Ascending aorta (tissue), 2 donors: ENCODE data around the gene FKRP. TPM values are rescaled to one million over a fixed set of nuclear protein-coding genes. Genes with fewer than 3 reads are reported as not detected.
A peak's percentile ranks its signal among the peaks of the same experiment; 100 is the strongest.
"Not testable (repeated sequence)": the region's sequence is repeated elsewhere in the genome, so short reads cannot be mapped to it uniquely, and the experiment has no call there.

Experiments
- DNase-seq, 2 donors: peaks; one replicate each; pipeline ENCODE4 v3.0.0-alpha.2; 2019; ENCODE audit warnings: low spot score in 2 of 2
- H3K27ac ChIP-seq, 2 donors: fragments of 200-600 bp; sonication (generic); one replicate each; pipeline ENCODE4 v1.5.1; 2016 to 2017; ENCODE audit warnings: mild to moderate bottlenecking in 1 of 2
- H3K27me3 ChIP-seq: fragments of 200-600 bp; sonication (generic); one replicate; pipeline ENCODE4 v1.5.1; 2017
- H3K36me3 ChIP-seq, 2 donors: fragments of 200-600 bp; sonication (generic); one replicate each; pipeline ENCODE4 v1.5.1; 2016
- H3K4me1 ChIP-seq, 2 donors: fragments of 200-600 bp; sonication (generic); one replicate each; pipeline ENCODE4 v1.5.1; 2016 to 2017; ENCODE audit warnings: mild to moderate bottlenecking in 1 of 2
- H3K4me3 ChIP-seq, 2 donors: fragments of 200-600 bp; sonication (generic); one replicate each; pipeline ENCODE4 v1.5.1; 2016 to 2017; ENCODE audit warnings: mild to moderate bottlenecking in 1 of 2
- H3K9me3 ChIP-seq, 2 donors: fragments of 200-600 bp; sonication (generic); one replicate each; pipeline ENCODE4 v1.5.1; 2016
- intact Hi-C: fragments of 100-400 bp; cut with DNase I; formaldehyde crosslinking; loops from one replicate; pipeline ENCODE4 v1.15.1; 2023
- total RNA-seq: library from RNA; depleted of rRNA; stranded (reverse); fragments of >200 nt; gene quantifications from one replicate; pipeline ENCODE4 v1.1.0, GENCODE V29; 2016
- TF ChIP-seq, protein P1 (sequence below), 3 experiments: fragments of 200-600 bp in 2 of 3; fragments of 450-650 bp in 1 of 3; sonication (generic) in 2 of 3; IDR thresholded peaks; one replicate each; pipeline ENCODE4 v1.5.1; 2016 to 2019; ENCODE audit warnings: antibody characterized with exemption in 3 of 3, mild to moderate bottlenecking in 1 of 3, moderate library complexity in 1 of 3

The FKRP gene
- total RNA-seq, 1 donor from 2014 or later, result 11.8 TPM

GRCh38 chr19:46764817-46765291 lies 19.0 kb downstream of the FKRP start:
- no peaks in the 10 kb centered on the region for H3K9me3 ChIP-seq
- no peaks in the 10 kb centered on the region for H3K36me3 ChIP-seq
- TF ChIP-seq, protein P1, sequence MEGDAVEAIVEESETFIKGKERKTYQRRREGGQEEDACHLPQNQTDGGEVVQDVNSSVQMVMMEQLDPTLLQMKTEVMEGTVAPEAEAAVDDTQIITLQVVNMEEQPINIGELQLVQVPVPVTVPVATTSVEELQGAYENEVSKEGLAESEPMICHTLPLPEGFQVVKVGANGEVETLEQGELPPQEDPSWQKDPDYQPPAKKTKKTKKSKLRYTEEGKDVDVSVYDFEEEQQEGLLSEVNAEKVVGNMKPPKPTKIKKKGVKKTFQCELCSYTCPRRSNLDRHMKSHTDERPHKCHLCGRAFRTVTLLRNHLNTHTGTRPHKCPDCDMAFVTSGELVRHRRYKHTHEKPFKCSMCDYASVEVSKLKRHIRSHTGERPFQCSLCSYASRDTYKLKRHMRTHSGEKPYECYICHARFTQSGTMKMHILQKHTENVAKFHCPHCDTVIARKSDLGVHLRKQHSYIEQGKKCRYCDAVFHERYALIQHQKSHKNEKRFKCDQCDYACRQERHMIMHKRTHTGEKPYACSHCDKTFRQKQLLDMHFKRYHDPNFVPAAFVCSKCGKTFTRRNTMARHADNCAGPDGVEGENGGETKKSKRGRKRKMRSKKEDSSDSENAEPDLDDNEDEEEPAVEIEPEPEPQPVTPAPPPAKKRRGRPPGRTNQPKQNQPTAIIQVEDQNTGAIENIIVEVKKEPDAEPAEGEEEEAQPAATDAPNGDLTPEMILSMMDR (IDR thresholded peaks at IDR 0.05), result no peak
- no peak for DNase-seq
- intact Hi-C loops, result no loop called here
- H3K4me1 ChIP-seq, result no peaks in the 10 kb centered on the region
- H3K27ac ChIP-seq, result no peak overlapping the region
- no peaks in the 10 kb centered on the region for H3K27me3 ChIP-seq
- no peak overlapping the region for H3K4me3 ChIP-seq

DNA sequence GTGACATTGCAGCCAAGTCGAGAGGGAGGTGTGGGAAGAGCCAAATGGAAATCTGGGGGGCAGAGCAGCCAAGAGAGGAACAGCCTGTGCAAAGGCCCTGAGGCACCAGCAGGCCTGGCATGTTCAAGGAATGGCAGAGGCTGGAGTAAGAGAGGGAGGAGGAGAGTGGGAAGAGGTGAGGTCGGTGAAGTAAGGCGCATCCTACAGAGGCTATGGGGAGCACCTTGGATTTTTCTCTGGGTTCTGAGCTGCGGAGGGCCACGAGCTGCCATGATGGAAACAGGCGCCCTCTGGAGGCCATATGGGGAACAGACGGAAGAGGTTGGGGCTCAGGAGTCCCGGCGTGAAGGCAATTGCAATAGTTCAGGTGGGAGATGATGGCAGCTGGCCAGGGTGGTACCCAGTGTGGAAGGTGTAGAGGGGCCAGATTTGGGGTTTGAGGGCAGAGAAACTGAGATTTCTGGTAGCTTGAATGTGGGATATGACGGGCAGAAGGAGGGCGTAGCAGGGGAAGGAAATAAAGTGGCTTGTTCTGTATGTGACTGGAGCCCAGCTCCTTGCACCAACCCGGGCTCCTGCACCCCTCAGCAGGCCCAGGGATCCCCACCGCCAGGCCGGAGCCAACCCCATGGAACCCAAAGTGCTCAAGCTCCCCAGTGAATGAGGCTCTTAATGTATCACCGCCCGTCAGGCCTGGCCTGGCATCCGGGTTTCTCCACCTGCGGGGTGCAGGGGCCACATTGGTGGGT lies 20.9 kb downstream of the FKRP start:
- intact Hi-C loops, result no loop called here
- H3K36me3 ChIP-seq, result no peaks in the 10 kb centered on the region
- no peaks in the 10 kb centered on the region for H3K9me3 ChIP-seq
- H3K27me3 ChIP-seq, result no peaks in the 10 kb centered on the region
- no peak overlapping the region for H3K27ac ChIP-seq
- no peak overlapping the region for H3K4me3 ChIP-seq
- H3K4me1 ChIP-seq, result no peaks in the 10 kb centered on the region
- no peak for DNase-seq
- TF ChIP-seq, protein P1 (IDR thresholded peaks at IDR 0.05), result peak in 2 of 3 experiments; percentile 53 to 59

DNA sequence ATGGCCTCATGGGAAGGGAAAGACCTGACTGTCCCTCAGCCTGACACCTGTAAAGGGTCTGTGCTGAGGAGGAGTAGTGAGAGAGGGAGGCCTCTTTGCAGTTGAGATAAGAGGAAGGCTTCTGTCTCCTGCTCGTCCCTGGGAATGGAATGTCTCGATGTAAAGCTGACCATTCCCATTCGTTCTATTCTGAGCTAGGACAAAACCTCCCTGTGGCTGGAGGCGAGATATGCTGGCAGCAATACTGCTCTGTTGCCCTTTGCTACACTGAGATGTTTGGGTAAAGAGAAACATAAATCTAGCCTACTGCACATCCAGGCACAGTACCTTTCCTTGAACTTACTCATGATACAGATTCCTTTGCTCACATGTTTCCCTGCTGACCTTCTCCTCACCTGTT lies 22.9 kb downstream of the FKRP start:
- H3K9me3 ChIP-seq, H3K36me3 ChIP-seq, H3K4me1 ChIP-seq, DNase-seq, intact Hi-C loops, H3K4me3 ChIP-seq, H3K27ac ChIP-seq, H3K27me3 ChIP-seq: not testable (repeated sequence)

GRCh38 chr19:46772170-46773017 lies 26.5 kb downstream of the FKRP start:
- H3K27ac ChIP-seq, result no peak overlapping the region
- no peak overlapping the region for H3K4me3 ChIP-seq
- DNase-seq, result no peak
- peaks cover 8 to 21% of the 10 kb centered on the region in 2 donors for H3K36me3 ChIP-seq
- H3K9me3 ChIP-seq, result no peaks in the 10 kb centered on the region
- H3K27me3 ChIP-seq, result no peaks in the 10 kb centered on the region
- TF ChIP-seq, protein P1 (IDR thresholded peaks at IDR 0.05), result no peak
- H3K4me1 ChIP-seq, result no peaks in the 10 kb centered on the region
- intact Hi-C loops, result no loop called here

- intact Hi-C loops, result no loop called here
- Histone ChIP-seq H3K27me3 (no peaks in the 10 kb centered on the region), H3K27ac (no peak overlapping the region), H3K4me3 (no peak overlapping the region), H3K4me1 (no peaks in the 10 kb centered on the region), H3K9me3 (no peaks in the 10 kb centered on the region), H3K36me3 (peaks cover 12 to 23% of the 10 kb centered on the region in 2 donors)
- no peak for DNase-seq
- TF ChIP-seq, protein P1 (IDR thresholded peaks at IDR 0.05), result no peak
These were observed 27.2 kb downstream of the FKRP start for GRCh38 chr19:46773018-46773399.
